Tibial nerve (tissue), 4 donors: ENCODE measurements around the gene FAM210A. TPM values are rescaled to one million over a fixed set of nuclear protein-coding genes. Genes with fewer than 3 reads are reported as not detected.

ENCODE experiments used
- DNase-seq, 2 donors: peaks; one replicate each; pipeline ENCODE4 v3.0.0-alpha.2; 2019; ENCODE audit warnings: low spot score in 2 of 2
- H3K27ac ChIP-seq, 4 donors: fragments of 200-600 bp; sonication (generic) in 3 of 4; one replicate each; pipeline ENCODE4 v1.5.1; 2017 to 2019; ENCODE audit warnings: mild to moderate bottlenecking in 1 of 4
- H3K27me3 ChIP-seq, 2 donors: fragments of 200-600 bp; sonication (generic) in 1 of 2; one replicate each; pipeline versions ENCODE4 v1.5.1 to v1.6.0; 2017 to 2019
- H3K36me3 ChIP-seq, 3 donors: fragments of 200-600 bp; sonication (generic); one replicate each; pipeline ENCODE4 v1.5.1; 2018 to 2019
- H3K4me1 ChIP-seq, 4 donors: fragments of 200-600 bp; sonication (generic) in 3 of 4; one replicate each; pipeline ENCODE4 v1.5.1; 2017 to 2019
- H3K4me3 ChIP-seq, 4 donors: fragments of 200-600 bp; sonication (generic) in 3 of 4; one replicate each; pipeline ENCODE4 v1.5.1; 2017 to 2019; ENCODE audit warnings: mild to moderate bottlenecking in 1 of 4, moderate library complexity in 1 of 4
- H3K9me3 ChIP-seq, 4 donors: fragments of 200-600 bp; sonication (generic) in 3 of 4; one replicate each; pipeline ENCODE4 v1.5.1; 2017 to 2019
- CTCF ChIP-seq, 5 experiments: fragments of 200-600 bp in 3 of 5; fragments of 450-650 bp in 2 of 5; sonication (generic) in 3 of 5; IDR thresholded peaks; one replicate each; pipeline ENCODE4 v1.5.1; 2016 to 2019; ENCODE audit warnings: antibody characterized with exemption in 5 of 5, mild to moderate bottlenecking in 3 of 5, moderate library complexity in 2 of 5
- EP300 ChIP-seq, 2 donors: sonication (generic); formaldehyde crosslinking; IDR thresholded peaks; one replicate each; pipeline ENCODE4 v1.6.1; 2017; ENCODE audit warnings: antibody characterized with exemption in 2 of 2, mild to moderate bottlenecking in 1 of 2
- POLR2A ChIP-seq, 2 donors: fragments of 450-650 bp; IDR thresholded peaks; one replicate each; pipeline ENCODE4 v1.6.1; 2017; ENCODE audit warnings: antibody characterized with exemption in 2 of 2, mild to moderate bottlenecking in 2 of 2, moderate library complexity in 2 of 2
- WGBS, 2 donors: methylation state at CpG; one replicate each; pipeline ENCODE4 v1.1.5; 2018; 5-methylcytosine and 5-hydroxymethylcytosine counted together
- total RNA-seq, 4 donors: library from RNA; depleted of rRNA; stranded (reverse); fragments of >200 nt; gene quantifications; one replicate each; pipeline ENCODE4 v1.1.0, GENCODE V29; 2016

FAM210A gene
- total RNA-seq, 4 donors from 2014 or later = 5.2 to 8.7 (median 7.3) TPM

GRCh38 chr18:13720123-13720522 lies 6.2 kb downstream of the FAM210A start:
- WGBS, 2 donors = 95 to 100% methylated on average over 1 of the region's 1 CpG
- TF ChIP-seq CTCF (IDR thresholded peaks at IDR 0.05) = no peak
- no peak for TF ChIP-seq EP300 (IDR thresholded peaks at IDR 0.05)
- no peak for TF ChIP-seq POLR2A (IDR thresholded peaks at IDR 0.05)
- H3K36me3 ChIP-seq = peaks cover 0 to 5% (median 0%) of the 10 kb centered on the region in 3 donors
- no peaks in the 10 kb centered on the region for H3K9me3 ChIP-seq
- peaks cover 0 to 12% (median 9%) of the 10 kb centered on the region in 4 donors for H3K4me1 ChIP-seq
- no peak for DNase-seq
- H3K4me3 ChIP-seq = no peak overlapping the region
- H3K27me3 ChIP-seq = no peaks in the 10 kb centered on the region
- H3K27ac ChIP-seq = no peak overlapping the region

GRCh38 chr18:13716916-13717315 lies 9.4 kb downstream of the FAM210A start:
- DNase-seq = no peak
- no peak overlapping the region for H3K4me3 ChIP-seq
- TF ChIP-seq EP300 (IDR thresholded peaks at IDR 0.05) (no peak), POLR2A (IDR thresholded peaks at IDR 0.05) (no peak), CTCF (IDR thresholded peaks at IDR 0.05) (no peak)
- no peak overlapping the region for H3K27ac ChIP-seq
- H3K36me3 ChIP-seq = peaks cover 0 to 5% (median 0%) of the 10 kb centered on the region in 3 donors
- no peaks in the 10 kb centered on the region for H3K27me3 ChIP-seq
- peaks cover 0 to 4% (median 0%) of the 10 kb centered on the region in 4 donors for H3K4me1 ChIP-seq
- H3K9me3 ChIP-seq = no peaks in the 10 kb centered on the region
- 93 to 96% methylated on average over 4 of the region's 4 CpGs for WGBS, 2 donors

GRCh38 chr18:13715330-13715729 lies 11.0 kb downstream of the FAM210A start:
- H3K4me3 ChIP-seq = no peak overlapping the region
- no peak for TF ChIP-seq CTCF (IDR thresholded peaks at IDR 0.05)
- no peak for TF ChIP-seq POLR2A (IDR thresholded peaks at IDR 0.05)
- TF ChIP-seq EP300 (IDR thresholded peaks at IDR 0.05) = no peak
- 88 to 91% methylated on average over 2 of the region's 2 CpGs for WGBS, 2 donors
- no peaks in the 10 kb centered on the region for H3K27me3 ChIP-seq
- no peak overlapping the region for H3K27ac ChIP-seq
- peaks cover 0 to 4% (median 0%) of the 10 kb centered on the region in 4 donors for H3K4me1 ChIP-seq
- no peak for DNase-seq
- no peaks in the 10 kb centered on the region for H3K36me3 ChIP-seq
- H3K9me3 ChIP-seq = no peaks in the 10 kb centered on the region

GRCh38 chr18:13713455-13714055 lies 12.8 kb downstream of the FAM210A start:
- peaks cover 0 to 4% (median 0%) of the 10 kb centered on the region in 4 donors for H3K4me1 ChIP-seq
- H3K9me3 ChIP-seq = no peaks in the 10 kb centered on the region
- no peak overlapping the region for H3K27ac ChIP-seq
- no peaks in the 10 kb centered on the region for H3K36me3 ChIP-seq
- 73 to 74% methylated on average over 8 of the region's 8 CpGs for WGBS, 2 donors
- no peak for TF ChIP-seq CTCF (IDR thresholded peaks at IDR 0.05)
- no peak for TF ChIP-seq POLR2A (IDR thresholded peaks at IDR 0.05)
- no peak for TF ChIP-seq EP300 (IDR thresholded peaks at IDR 0.05)
- H3K4me3 ChIP-seq = no peak overlapping the region
- no peak for DNase-seq
- H3K27me3 ChIP-seq = no peaks in the 10 kb centered on the region

GRCh38 chr18:13712400-13713131 lies 13.8 kb downstream of the FAM210A start:
- no peaks in the 10 kb centered on the region for H3K36me3 ChIP-seq

More at GRCh38 chr18:13712400-13713131, 13.8 kb downstream of the FAM210A start:
- Histone ChIP-seq H3K27me3 (no peaks in the 10 kb centered on the region), H3K4me1 (peaks cover 0 to 4% (median 0%) of the 10 kb centered on the region in 4 donors), H3K9me3 (no peaks in the 10 kb centered on the region), H3K4me3 (no peak overlapping the region), H3K27ac (no peak overlapping the region)
- 83 to 86% methylated on average over 8 of the region's 8 CpGs for WGBS, 2 donors
- TF ChIP-seq EP300 (IDR thresholded peaks at IDR 0.05) (no peak), CTCF (IDR thresholded peaks at IDR 0.05) (no peak), POLR2A (IDR thresholded peaks at IDR 0.05) (no peak)
- DNase-seq = no peak
